Activated CD4-positive, alpha-beta T cell treated with anti-CD3 and anti-CD28 coated beads, Interleukin-2, amount 50 U/mL, for 16 hours (primary cell): ENCODE results near the gene ZBTB16.

ENCODE experiments used
- DNase-seq: peaks from one replicate; pipeline ENCODE4 v3.0.0-alpha.2; 2020

ZBTB16 gene

GRCh38 chr11:114132944-114133394 is 73.5 kb downstream of the ZBTB16 start:
- DNase-seq: no peak

GRCh38 chr11:114133548-114134329 is 74.2 kb downstream of the ZBTB16 start:
- DNase-seq: no peak

- DNase-seq: no peak
These were observed 75.4 kb downstream of the ZBTB16 start for GRCh38 chr11:114134870-114135269.

GRCh38 chr11:114135737-114136151 is 76.2 kb downstream of the ZBTB16 start:
- DNase-seq: no peak

GRCh38 chr11:114136686-114137640 is 77.5 kb downstream of the ZBTB16 start:
- DNase-seq: no peak

GRCh38 chr11:114137838-114138237 is 78.3 kb downstream of the ZBTB16 start:
- no peak for DNase-seq

- DNase-seq: no peak
These were observed 78.9 kb downstream of the ZBTB16 start for GRCh38 chr11:114138411-114138810.

- DNase-seq: no peak
These were observed 81.3 kb downstream of the ZBTB16 start for GRCh38 chr11:114140826-114141225.

- DNase-seq: no peak
These were observed 82.5 kb downstream of the ZBTB16 start for GRCh38 chr11:114141863-114142580.

- DNase-seq: no peak
These were observed 83.2 kb downstream of the ZBTB16 start for GRCh38 chr11:114142707-114143106.

GRCh38 chr11:114145166-114145775 is 85.8 kb downstream of the ZBTB16 start:
- DNase-seq: no peak

GRCh38 chr11:114147375-114148012 is 88.0 kb downstream of the ZBTB16 start:
- DNase-seq: no peak

GRCh38 chr11:114148013-114148382 is 88.5 kb downstream of the ZBTB16 start:
- no peak for DNase-seq

GRCh38 chr11:114149689-114150407 is 90.3 kb downstream of the ZBTB16 start:
- DNase-seq: no peak

- DNase-seq: no peak
These were observed 91.2 kb downstream of the ZBTB16 start for GRCh38 chr11:114150671-114151070.

GRCh38 chr11:114151631-114152030 is 92.1 kb downstream of the ZBTB16 start:
- DNase-seq: no peak

- no peak for DNase-seq
These were observed 92.7 kb downstream of the ZBTB16 start for GRCh38 chr11:114152162-114152561.

GRCh38 chr11:114152785-114153184 is 93.3 kb downstream of the ZBTB16 start:
- DNase-seq: no peak

GRCh38 chr11:114153224-114153623 is 93.7 kb downstream of the ZBTB16 start:
- DNase-seq: no peak

- DNase-seq: no peak
These were observed 94.9 kb downstream of the ZBTB16 start for GRCh38 chr11:114154271-114155047.

GRCh38 chr11:114155116-114155515 is 95.6 kb downstream of the ZBTB16 start:
- DNase-seq: no peak
